Fibroblast of the aortic adventitia (primary cell): ENCODE data around the gene TUBG1. TPM values are rescaled to one million over a fixed set of nuclear protein-coding genes. Genes with fewer than 3 reads are reported as not detected.

Experiments
- DNase-seq: peaks from one replicate; pipeline ENCODE4 v3.0.0-alpha.2; 2010; ENCODE audit warnings: low read depth
- H3K4me3 ChIP-seq: 2 replicates; pipeline ENCODE4 v1.5.1; 2011; ENCODE audit warnings: low read depth, mild to moderate bottlenecking, control low read depth, low read length, moderate library complexity
- CTCF ChIP-seq: IDR thresholded peaks from 2 replicates; pipeline ENCODE4 v1.5.1; 2011; ENCODE audit warnings: mild to moderate bottlenecking, low read length, control low read depth, inconsistent platforms; ENCODE audit not compliant: insufficient read depth
- total RNA-seq: library from RNA; depleted of rRNA; stranded (reverse); fragments of >200 nt; gene quantifications from 2 replicates; pipeline ENCODE4 v1.2.3, GENCODE V29; 2012; ENCODE audit warnings: low replicate concordance

TUBG1 gene
- total RNA-seq, 1 donor: 50.6 TPM

DNA sequence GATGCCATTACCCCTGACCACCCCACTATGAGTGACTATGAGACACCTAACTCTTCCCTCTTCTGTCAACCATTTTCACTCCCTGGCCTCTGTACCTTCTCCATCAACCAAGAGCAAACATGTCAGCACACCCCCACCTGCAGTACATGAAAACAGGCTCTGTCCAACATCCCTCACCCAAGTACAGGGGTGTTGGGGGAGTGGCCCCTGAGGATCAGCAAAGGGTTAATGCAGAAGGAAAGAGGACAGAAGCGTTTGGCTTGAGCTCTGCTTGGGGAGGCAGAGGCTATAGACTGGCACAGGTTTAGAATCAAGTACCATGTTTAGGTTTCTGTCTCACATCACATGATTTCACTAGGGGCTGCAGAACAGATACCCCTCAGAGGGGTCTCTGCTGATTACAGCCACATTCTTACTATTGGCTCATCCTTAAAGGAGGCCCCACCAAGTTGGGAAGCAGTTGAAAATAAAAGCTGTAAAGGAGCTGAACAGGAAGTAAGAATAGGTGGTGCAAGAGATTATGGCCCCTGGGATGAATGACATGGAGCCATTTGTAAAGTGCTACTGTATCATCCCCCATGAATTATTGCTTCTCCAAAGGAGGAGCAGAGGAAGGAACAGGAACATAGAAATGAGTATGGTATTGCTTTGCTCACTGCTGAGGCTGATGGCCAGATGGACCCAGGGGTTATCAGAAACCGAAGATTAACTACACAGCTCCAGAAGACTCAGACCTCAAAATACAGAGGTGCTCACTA is 29.5 kb upstream of the TUBG1 start:
- TF ChIP-seq CTCF: no peak
- H3K4me3 ChIP-seq: no peak overlapping the region

DNA sequence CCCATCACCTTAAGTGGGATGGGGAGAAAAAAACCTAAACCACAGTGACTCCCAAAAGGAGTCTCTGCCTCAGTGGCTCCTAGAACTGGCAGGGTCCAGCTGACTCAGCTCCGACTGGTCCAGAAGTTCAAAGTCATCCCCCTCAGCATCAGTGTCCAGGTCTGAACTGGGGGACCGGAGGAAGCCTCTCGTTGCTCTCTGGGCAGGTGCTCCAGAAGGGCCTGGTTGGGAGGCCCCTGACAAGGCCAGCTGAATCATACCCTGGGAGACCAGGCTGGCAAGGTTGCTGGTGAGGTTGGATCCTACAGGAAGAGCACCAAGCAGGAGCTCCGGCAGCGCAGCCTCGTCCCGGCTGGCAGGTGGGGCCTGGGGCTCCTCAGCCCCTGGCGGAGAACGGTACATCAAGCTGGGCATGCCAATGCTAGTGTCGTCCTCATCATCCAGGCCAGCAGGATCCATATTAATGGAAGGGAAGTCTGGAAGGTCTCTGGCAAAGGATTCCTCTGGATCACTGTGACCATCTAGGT is 27.7 kb upstream of the TUBG1 start:
- DNase-seq: no peak
- no peak overlapping the region for H3K4me3 ChIP-seq
- no peak for TF ChIP-seq CTCF

More for the DNA sequence above, 29.5 kb upstream of the TUBG1 start:
- DNase-seq: no peak

- no peak for DNase-seq
- no peak for TF ChIP-seq CTCF
- no peak overlapping the region for H3K4me3 ChIP-seq
Measured at GRCh38 chr17:42584880-42585279, 24.6 kb upstream of the TUBG1 start.

- DNase-seq: no peak
- TF ChIP-seq CTCF: no peak
- no peak overlapping the region for H3K4me3 ChIP-seq
Measured at GRCh38 chr17:42585353-42585752, 24.1 kb upstream of the TUBG1 start.

DNA sequence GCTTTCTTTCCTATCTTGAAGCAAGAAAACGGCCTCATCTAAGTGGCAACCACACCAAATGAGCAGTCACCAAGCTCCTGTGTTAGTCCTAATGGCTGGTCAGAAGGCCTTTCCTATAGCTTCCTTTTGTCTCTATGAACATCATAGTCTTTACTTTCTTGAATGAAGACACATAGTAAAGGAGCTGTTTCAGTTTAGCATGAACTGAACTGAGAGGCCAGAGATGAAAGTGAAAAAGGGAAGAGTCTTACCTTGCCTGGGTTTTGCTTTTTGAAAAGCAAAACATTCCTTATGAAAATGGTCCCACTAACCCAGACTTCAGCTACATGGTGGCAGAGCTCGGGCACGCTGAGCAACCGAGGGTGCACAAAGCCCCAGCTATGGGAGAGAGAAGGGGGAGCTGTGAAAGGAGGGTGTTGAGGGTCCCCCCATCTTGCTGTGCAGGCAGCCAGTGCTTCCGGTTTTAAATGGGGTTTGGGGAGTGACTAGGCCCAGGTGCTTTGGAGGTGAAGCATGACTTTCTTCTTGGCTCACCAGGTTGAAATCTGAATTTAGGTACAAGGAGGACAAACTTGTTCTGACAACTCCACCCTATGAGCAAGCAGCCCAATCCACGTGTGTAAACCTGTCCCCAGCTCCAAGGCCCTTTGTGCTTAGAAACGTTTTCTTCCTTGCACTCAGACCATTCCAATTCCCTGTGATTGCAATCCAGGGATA is 22.8 kb upstream of the TUBG1 start:
- H3K4me3 ChIP-seq: no peak overlapping the region
- no peak for DNase-seq
- TF ChIP-seq CTCF: no peak

DNA sequence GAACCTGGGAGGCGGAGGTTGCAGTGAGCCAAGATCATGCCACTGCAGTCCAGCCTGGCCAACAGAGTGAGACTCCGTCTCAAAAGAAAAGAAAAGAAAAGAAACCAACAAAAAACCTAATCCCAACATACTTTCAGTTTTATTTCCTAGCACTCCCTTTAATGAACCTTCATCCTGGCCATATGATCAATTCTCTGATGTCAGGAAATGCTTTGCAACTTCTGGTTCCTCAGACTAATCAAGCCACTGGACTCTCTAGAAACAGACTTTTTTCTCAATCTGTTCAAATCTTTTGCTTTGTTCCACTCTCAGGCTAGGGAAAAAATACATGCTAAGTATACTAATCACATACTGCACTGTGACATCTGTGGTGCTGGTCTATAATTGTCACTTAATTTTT is 18.6 kb upstream of the TUBG1 start:
- TF ChIP-seq CTCF: no peak
- H3K4me3 ChIP-seq: no peak overlapping the region
- no peak for DNase-seq
